HEK293 (cell line): ENCODE measurements around the gene SERF2.

Experiments used
- ELK4 ChIP-seq: IDR thresholded peaks from 2 replicates; pipeline ENCODE4 v1.6.1; 2011; ENCODE audit warnings: mild to moderate bottlenecking, low read depth, low read length, borderline replicate concordance
- GLI4 ChIP-seq: fragments of 450-650 bp; formaldehyde crosslinking; IDR thresholded peaks from 2 replicates; pipeline ENCODE4 v1.5.1; 2016; ENCODE audit warnings: missing biosample characterization, missing genetic modification characterization
- KLF1 ChIP-seq: fragments of 450-650 bp; formaldehyde crosslinking; IDR thresholded peaks from 2 replicates; pipeline ENCODE4 v1.5.1; 2016; ENCODE audit warnings: missing biosample characterization, missing genetic modification characterization
- KLF10 ChIP-seq: fragments of 450-650 bp; IDR thresholded peaks from 2 replicates; pipeline ENCODE4 v1.5.1; 2018; ENCODE audit warnings: missing biosample characterization, mild to moderate bottlenecking, missing genetic modification characterization
- KLF16 ChIP-seq: fragments of 450-650 bp; formaldehyde crosslinking; IDR thresholded peaks from 2 replicates; pipeline ENCODE4 v1.5.1; 2017; ENCODE audit warnings: missing biosample characterization, missing genetic modification characterization
- KLF17 ChIP-seq: fragments of 450-650 bp; formaldehyde crosslinking; IDR thresholded peaks from 2 replicates; pipeline ENCODE4 v1.5.1; 2016; ENCODE audit warnings: missing biosample characterization, missing genetic modification characterization
- OVOL3 ChIP-seq: fragments of 450-650 bp; formaldehyde crosslinking; IDR thresholded peaks from 2 replicates; pipeline ENCODE4 v1.5.1; 2016; ENCODE audit warnings: missing biosample characterization, missing genetic modification characterization
- PATZ1 ChIP-seq: fragments of 450-650 bp; formaldehyde crosslinking; IDR thresholded peaks from 2 replicates; pipeline ENCODE4 v1.5.1; 2016; ENCODE audit warnings: missing biosample characterization, missing genetic modification characterization
- SCRT2 ChIP-seq: fragments of 450-650 bp; formaldehyde crosslinking; IDR thresholded peaks from 2 replicates; pipeline ENCODE4 v1.5.1; 2016; ENCODE audit warnings: missing biosample characterization, missing genetic modification characterization
- YY1 ChIP-seq: fragments of 450-650 bp; formaldehyde crosslinking; IDR thresholded peaks from 2 replicates; pipeline ENCODE4 v1.5.1; 2018; ENCODE audit warnings: missing biosample characterization, missing genetic modification characterization
- ZBTB48 ChIP-seq: fragments of 450-650 bp; formaldehyde crosslinking; IDR thresholded peaks from 2 replicates; pipeline ENCODE4 v1.5.1; 2016; ENCODE audit warnings: missing biosample characterization, missing genetic modification characterization
- ZBTB49 ChIP-seq: fragments of 450-650 bp; formaldehyde crosslinking; IDR thresholded peaks from 2 replicates; pipeline ENCODE4 v1.5.1; 2016; ENCODE audit warnings: missing biosample characterization, missing genetic modification characterization, low read depth
- ZEB2 ChIP-seq: fragments of 450-650 bp; formaldehyde crosslinking; IDR thresholded peaks from 2 replicates; pipeline ENCODE4 v1.5.1; 2016; ENCODE audit warnings: missing biosample characterization, missing genetic modification characterization
- ZNF10 ChIP-seq: fragments of 450-650 bp; formaldehyde crosslinking; IDR thresholded peaks from 2 replicates; pipeline ENCODE4 v1.5.1; 2017; ENCODE audit warnings: missing biosample characterization, missing genetic modification characterization
- ZNF133 ChIP-seq: fragments of 450-650 bp; formaldehyde crosslinking; IDR thresholded peaks from 2 replicates; pipeline ENCODE4 v1.5.1; 2016; ENCODE audit warnings: missing biosample characterization, missing genetic modification characterization
- ZNF174 ChIP-seq: fragments of 450-650 bp; formaldehyde crosslinking; IDR thresholded peaks from 2 replicates; pipeline ENCODE4 v1.5.0; 2017; ENCODE audit warnings: missing biosample characterization, mild to moderate bottlenecking, missing genetic modification characterization
- ZNF223 ChIP-seq: fragments of 450-650 bp; formaldehyde crosslinking; IDR thresholded peaks from 2 replicates; pipeline ENCODE4 v1.5.1; 2016; ENCODE audit warnings: missing biosample characterization, missing genetic modification characterization
- ZNF26 ChIP-seq: fragments of 450-650 bp; formaldehyde crosslinking; IDR thresholded peaks from 2 replicates; pipeline ENCODE4 v1.5.1; 2016; ENCODE audit warnings: missing biosample characterization, missing genetic modification characterization
- ZNF404 ChIP-seq: fragments of 450-650 bp; formaldehyde crosslinking; IDR thresholded peaks from 2 replicates; pipeline ENCODE4 v1.5.1; 2017; ENCODE audit warnings: missing biosample characterization, missing genetic modification characterization
- ZNF423 ChIP-seq: fragments of 450-650 bp; formaldehyde crosslinking; IDR thresholded peaks from 2 replicates; pipeline ENCODE4 v1.5.1; 2016; ENCODE audit warnings: missing biosample characterization, missing genetic modification characterization
- ZNF426 ChIP-seq: fragments of 450-650 bp; formaldehyde crosslinking; IDR thresholded peaks from 2 replicates; pipeline ENCODE4 v1.5.1; 2017; ENCODE audit warnings: missing biosample characterization, missing genetic modification characterization, mild to moderate bottlenecking, inconsistent platforms, moderate library complexity
- ZNF473 ChIP-seq: fragments of 450-650 bp; formaldehyde crosslinking; IDR thresholded peaks from 2 replicates; pipeline ENCODE4 v1.5.1; 2017; ENCODE audit warnings: missing biosample characterization, missing genetic modification characterization
- ZNF48 ChIP-seq: fragments of 450-650 bp; formaldehyde crosslinking; IDR thresholded peaks from 2 replicates; pipeline ENCODE4 v1.5.1; 2016; ENCODE audit warnings: missing biosample characterization, missing genetic modification characterization
- ZNF510 ChIP-seq: fragments of 450-650 bp; formaldehyde crosslinking; IDR thresholded peaks from 2 replicates; pipeline ENCODE4 v1.5.1; 2018; ENCODE audit warnings: mild to moderate bottlenecking, missing genetic modification characterization, missing biosample characterization; ENCODE audit not compliant: insufficient replicate concordance
- ZNF629 ChIP-seq: fragments of 450-650 bp; formaldehyde crosslinking; IDR thresholded peaks from 2 replicates; pipeline ENCODE4 v1.5.1; 2017; ENCODE audit warnings: missing biosample characterization, missing genetic modification characterization
- ZNF664 ChIP-seq: fragments of 450-650 bp; formaldehyde crosslinking; IDR thresholded peaks from 2 replicates; pipeline ENCODE4 v1.5.1; 2016; ENCODE audit warnings: missing biosample characterization, missing genetic modification characterization
- ZNF747 ChIP-seq: fragments of 450-650 bp; formaldehyde crosslinking; IDR thresholded peaks from 2 replicates; pipeline ENCODE4 v1.5.1; 2016; ENCODE audit warnings: missing biosample characterization, missing genetic modification characterization
- ZNF76 ChIP-seq: fragments of 450-650 bp; formaldehyde crosslinking; IDR thresholded peaks from 2 replicates; pipeline ENCODE4; 2016; ENCODE audit warnings: low read depth, missing biosample characterization, missing genetic modification characterization, borderline replicate concordance
- ZNF830 ChIP-seq: fragments of 450-650 bp; IDR thresholded peaks from 2 replicates; pipeline ENCODE4 v1.5.0; 2018; ENCODE audit warnings: missing biosample characterization, missing genetic modification characterization, low read depth, mild to moderate bottlenecking, moderate library complexity
- TF ChIP-seq, protein P1 (sequence below): fragments of 450-650 bp; formaldehyde crosslinking; IDR thresholded peaks from 2 replicates; pipeline ENCODE4 v1.5.1; 2016; ENCODE audit warnings: missing biosample characterization, missing genetic modification characterization
- TF ChIP-seq, protein P2 (sequence below): fragments of 450-650 bp; IDR thresholded peaks from 2 replicates; pipeline ENCODE4 v1.5.1; 2018; ENCODE audit warnings: missing biosample characterization, missing genetic modification characterization

Gene SERF2

DNA sequence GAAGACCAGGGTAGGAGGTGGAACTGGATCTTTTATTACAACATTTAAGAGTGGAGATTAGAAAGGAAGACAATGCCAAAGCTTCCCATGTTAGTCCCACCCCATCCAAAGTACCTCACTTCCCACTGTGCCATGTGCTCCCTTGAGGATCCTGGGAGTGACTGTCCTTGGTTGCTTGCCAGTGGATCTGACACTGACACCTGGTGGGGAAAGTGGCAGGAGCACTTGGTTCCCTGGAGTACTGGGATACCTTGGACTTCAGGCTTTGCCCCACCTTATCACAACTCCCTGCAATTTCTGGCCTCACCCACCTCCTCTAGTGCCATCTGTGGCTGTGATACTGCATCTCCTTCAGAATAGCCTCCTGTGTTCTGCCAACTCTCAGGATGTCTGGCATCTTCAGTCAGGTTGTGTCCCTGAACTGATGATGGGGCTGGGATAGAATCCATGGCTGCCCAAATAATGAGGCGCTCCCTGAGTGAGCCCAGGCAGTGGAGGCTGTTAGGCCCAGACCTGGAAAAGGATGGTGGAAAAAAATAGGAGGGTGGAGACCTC lies 16.6 kb upstream of the SERF2 start (continued):
- TF ChIP-seq ZNF747 (tag by site-specific recombination) (no peak), ZNF423 (tag by site-specific recombination) (0 out of 2 replicates have a peak, but pooled peaks have one; percentile 45), PATZ1 (no peak), ZNF223 (tag by site-specific recombination) (no peak), ZNF48 (tag by site-specific recombination) (no peak), GLI4 (no peak), ZNF26 (tag by site-specific recombination) (no peak), KLF16 (no peak), KLF1 (tag by site-specific recombination) (peak; percentile 28; the same call in 1 of the 2 replicates), ZNF426 (tag by site-specific recombination) (no peak), YY1 (tag by site-specific recombination) (no peak), ZNF10 (tag by site-specific recombination) (no peak), ZNF473 (no peak), ZNF404 (tag by site-specific recombination) (no peak), ZBTB48 (peak; percentile 47), KLF17 (tag by site-specific recombination) (0 out of 2 replicates have a peak, but pooled peaks have one; percentile 16), OVOL3 (tag by site-specific recombination) (no peak), SCRT2 (tag by site-specific recombination) (no peak), ZBTB49 (tag by site-specific recombination) (no peak), ZNF664 (no peak), ZNF133 (tag by site-specific recombination) (no peak), ZNF629 (tag by site-specific recombination) (no peak), ZNF830 (tag by site-specific recombination) (no peak), KLF10 (tag by site-specific recombination) (no peak), ZEB2 (tag by site-specific recombination) (no peak), ELK4 (no peak), ZNF174 (tag by site-specific recombination) (no peak), ZNF510 (no peak), ZNF76 (tag by site-specific recombination) (peak; percentile 83)
- TF ChIP-seq, protein P1, sequence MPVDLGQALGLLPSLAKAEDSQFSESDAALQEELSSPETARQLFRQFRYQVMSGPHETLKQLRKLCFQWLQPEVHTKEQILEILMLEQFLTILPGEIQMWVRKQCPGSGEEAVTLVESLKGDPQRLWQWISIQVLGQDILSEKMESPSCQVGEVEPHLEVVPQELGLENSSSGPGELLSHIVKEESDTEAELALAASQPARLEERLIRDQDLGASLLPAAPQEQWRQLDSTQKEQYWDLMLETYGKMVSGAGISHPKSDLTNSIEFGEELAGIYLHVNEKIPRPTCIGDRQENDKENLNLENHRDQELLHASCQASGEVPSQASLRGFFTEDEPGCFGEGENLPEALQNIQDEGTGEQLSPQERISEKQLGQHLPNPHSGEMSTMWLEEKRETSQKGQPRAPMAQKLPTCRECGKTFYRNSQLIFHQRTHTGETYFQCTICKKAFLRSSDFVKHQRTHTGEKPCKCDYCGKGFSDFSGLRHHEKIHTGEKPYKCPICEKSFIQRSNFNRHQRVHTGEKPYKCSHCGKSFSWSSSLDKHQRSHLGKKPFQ (tag by site-specific recombination), result no peak
- TF ChIP-seq, protein P2, sequence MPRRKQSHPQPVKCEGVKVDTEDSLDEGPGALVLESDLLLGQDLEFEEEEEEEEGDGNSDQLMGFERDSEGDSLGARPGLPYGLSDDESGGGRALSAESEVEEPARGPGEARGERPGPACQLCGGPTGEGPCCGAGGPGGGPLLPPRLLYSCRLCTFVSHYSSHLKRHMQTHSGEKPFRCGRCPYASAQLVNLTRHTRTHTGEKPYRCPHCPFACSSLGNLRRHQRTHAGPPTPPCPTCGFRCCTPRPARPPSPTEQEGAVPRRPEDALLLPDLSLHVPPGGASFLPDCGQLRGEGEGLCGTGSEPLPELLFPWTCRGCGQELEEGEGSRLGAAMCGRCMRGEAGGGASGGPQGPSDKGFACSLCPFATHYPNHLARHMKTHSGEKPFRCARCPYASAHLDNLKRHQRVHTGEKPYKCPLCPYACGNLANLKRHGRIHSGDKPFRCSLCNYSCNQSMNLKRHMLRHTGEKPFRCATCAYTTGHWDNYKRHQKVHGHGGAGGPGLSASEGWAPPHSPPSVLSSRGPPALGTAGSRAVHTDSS, result no peak
